NCI-H1930 (cell line): ENCODE results near the gene RHOXF2.
"Not testable (repeated sequence)": the region's sequence is repeated elsewhere in the genome, so short reads cannot be mapped to it uniquely, and the experiment has no call there.

ENCODE experiments used
- DNase-seq, 2 experiments: peaks; one replicate each; lab custom pipeline; 2025; lab: John Stamatoyannopoulos, UW

The RHOXF2 gene, protein sequence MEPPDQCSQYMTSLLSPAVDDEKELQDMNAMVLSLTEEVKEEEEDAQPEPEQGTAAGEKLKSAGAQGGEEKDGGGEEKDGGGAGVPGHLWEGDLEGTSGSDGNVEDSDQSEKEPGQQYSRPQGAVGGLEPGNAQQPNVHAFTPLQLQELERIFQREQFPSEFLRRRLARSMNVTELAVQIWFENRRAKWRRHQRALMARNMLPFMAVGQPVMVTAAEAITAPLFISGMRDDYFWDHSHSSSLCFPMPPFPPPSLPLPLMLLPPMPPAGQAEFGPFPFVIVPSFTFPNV

GRCh38 chrX:120158313-120158712 lies at the start of gene RHOXF2:
Gene RHOXF2, plus strand, starts transcription at chrX:120158613. Its CDS starts 138 bp downstream, at chrX:120158751.
- DNase-seq: not testable (repeated sequence)

GRCh38 chrX:120109378-120109777 lies 49.0 kb upstream of the RHOXF2 start:
- DNase-seq: no peak

- no peak for DNase-seq
Observed at GRCh38 chrX:120111611-120112010, 46.8 kb upstream of the RHOXF2 start.

DNA sequence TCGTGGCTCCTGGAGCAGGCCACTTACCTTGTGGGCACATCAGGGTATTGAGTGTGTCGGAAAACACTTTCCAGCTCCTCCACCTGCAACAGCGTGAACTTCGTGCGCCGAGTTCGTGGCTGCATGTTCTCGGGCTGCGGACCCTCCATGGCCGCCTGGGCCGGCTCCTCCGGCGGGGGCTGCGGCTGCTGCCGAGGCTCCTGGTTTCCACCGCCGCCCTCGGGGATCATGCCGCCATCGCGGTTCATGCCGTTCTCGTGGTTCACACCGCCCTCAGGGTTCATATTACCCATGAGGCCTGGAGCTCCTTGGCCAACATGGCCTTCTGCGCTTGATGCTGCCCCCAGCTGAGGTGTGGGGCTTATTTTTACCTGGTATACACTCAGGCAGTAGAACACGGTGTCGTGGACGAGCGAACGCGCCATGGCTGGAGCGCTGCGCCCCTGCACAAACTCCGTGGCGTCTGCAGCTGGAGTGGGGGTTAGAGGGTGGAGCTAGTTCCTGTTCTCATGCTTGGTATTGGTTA lies 42.9 kb upstream of the RHOXF2 start, which contains the start of gene RHOXF1:
RHOXF1 (minus strand) TSS at position 476 of the 526 bp plus-strand sequence; CDS start at position 425, 51 bp downstream.
- no peak for DNase-seq

DNA sequence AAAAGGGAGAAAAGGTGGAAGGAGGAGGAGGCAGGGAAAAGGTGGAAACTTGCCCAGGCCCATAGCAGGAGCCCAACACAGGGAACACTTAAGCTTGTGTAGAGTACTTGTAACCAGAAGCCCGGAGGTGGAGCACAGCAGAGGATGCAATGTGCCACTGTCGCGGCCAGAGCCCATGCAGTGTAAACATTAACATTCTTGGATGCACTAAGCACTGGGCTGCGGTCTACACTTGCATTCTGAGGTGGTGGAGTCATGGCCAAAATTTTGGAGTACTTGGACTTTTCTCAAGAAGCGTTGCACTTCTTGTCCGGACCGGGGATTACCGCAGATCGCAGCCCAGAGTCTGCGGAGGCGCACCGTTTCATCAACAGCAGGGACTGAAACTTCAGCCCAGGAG lies 38.2 kb upstream of the RHOXF2 start:
- DNase-seq: no peak

- DNase-seq: no peak
Observed at GRCh38 chrX:120125444-120125843, 33.0 kb upstream of the RHOXF2 start.

- DNase-seq: not testable (repeated sequence)
Observed at GRCh38 chrX:120128306-120128846, 30.0 kb upstream of the RHOXF2 start.

DNA sequence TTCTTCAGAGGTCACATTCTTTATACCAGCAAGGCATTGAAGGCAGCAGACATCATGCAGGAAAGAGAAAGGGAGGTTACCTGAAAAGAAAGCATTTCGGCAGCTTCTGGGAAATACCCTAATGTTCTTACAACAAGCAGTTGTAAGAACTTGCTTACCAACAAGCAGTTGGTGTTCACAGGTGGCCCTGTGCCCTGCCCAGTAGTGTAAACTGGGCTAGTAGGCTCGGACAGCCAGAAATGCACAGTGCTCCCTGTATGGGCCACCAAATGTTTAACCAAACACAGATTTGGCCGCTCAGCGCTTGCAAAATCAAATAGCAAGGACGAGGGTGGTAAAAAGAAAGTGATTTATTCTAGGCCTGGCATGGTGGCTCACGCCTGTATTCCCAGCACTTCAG lies 22.3 kb upstream of the RHOXF2 start:
- DNase-seq: no peak

GRCh38 chrX:120136840-120137239 lies 21.6 kb upstream of the RHOXF2 start:
- DNase-seq: no peak

DNA sequence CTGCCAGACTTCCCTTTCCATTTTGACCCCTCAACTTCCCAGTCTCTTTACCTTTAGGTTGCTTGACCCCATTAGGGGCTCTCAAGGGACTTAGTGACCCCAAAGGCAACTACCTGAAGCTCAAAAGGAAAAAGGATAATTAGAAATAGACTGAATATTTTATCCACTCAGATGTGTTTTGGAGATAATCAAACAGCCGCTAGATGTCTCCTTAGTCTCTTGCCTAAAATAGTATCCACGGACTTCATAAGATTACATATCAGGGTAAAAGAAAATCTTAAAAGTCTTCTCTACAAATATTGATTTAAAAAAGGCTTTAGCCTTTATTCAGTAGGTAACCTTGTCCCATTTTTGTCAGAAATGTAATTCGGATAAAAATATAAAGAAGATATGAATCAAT lies 21.0 kb upstream of the RHOXF2 start:
- no peak for DNase-seq

- peak; percentile 38 to 68 for DNase-seq
Observed at GRCh38 chrX:120140293-120140981, 18.0 kb upstream of the RHOXF2 start.

DNA sequence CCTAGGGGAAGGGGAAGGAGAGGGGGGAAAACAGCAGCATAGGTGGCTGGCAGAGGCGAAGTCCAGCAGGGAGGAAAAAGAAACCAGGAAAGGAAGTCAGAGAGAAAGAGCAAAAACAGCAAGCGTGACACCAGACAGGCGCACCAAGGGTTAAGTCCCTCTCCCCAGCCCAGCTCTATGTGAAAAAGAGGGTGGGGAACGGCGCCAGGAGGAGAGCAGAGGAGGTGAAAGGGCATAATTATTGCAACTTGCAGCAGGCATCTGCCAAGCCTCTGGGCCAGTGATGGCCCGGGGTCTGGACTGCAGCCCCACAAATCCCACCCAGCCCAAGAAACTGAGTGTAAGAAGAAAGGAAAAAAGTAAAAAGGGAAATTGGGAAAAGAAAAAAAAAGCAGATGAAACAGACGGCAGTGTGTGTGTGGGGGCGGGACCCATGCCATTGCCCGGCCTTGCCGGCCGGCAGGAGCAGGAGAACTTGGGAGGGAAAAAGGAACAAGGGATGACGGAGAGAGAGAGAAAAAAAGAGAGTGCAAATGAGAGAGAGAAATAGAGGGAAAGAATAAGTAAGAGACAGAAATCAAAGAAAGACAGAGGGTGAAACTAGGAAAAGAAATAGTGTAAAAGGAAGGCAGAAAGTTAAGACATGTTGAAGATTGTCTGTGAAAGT lies 14.1 kb upstream of the RHOXF2 start:
- DNase-seq: peak in 1 of 2 experiments; percentile 5

GRCh38 chrX:120145295-120145925 lies 13.0 kb upstream of the RHOXF2 start:
- DNase-seq: no peak

GRCh38 chrX:120146323-120146722 lies 12.1 kb upstream of the RHOXF2 start:
- not testable (repeated sequence) for DNase-seq

GRCh38 chrX:120147537-120147936 lies 10.9 kb upstream of the RHOXF2 start:
- DNase-seq: no peak

DNA sequence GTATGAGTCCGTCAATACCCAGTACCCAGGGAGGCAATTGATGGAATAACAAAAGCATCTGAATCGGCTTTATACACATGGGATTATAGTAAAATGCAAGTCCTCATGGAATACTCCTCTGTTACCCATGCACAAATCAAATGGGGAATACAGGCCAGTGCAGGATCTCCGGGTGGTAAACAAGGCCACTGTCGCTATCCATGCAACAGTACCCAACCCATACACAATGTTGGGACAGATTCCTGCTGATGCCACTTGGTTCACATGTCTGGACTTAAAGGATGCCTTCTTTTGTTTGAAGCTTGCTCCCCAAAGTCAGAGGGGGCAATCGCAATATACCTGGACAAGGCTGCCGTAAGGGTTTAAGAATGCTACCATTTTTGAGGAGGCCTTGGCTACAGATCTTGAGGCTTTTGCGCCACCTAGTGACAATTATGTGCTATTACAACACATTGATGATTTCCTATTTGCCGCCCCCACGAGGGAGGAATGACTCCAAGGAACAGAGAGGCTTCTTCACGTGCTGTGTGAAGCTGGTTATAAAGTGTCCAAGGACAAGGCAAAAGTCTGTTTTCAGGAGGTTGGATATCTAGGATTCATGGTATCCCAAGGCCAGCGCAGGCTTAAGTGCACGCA lies 8.2 kb upstream of the RHOXF2 start:
- not testable (repeated sequence) for DNase-seq

- DNase-seq: not testable (repeated sequence)
Observed at GRCh38 chrX:120159086-120159485, 673 bp downstream of the RHOXF2 start.

- not testable (repeated sequence) for DNase-seq
Observed at GRCh38 chrX:120193254-120193653, 34.8 kb downstream of the RHOXF2 start.

- not testable (repeated sequence) for DNase-seq
Observed at GRCh38 chrX:120193720-120194119, 35.3 kb downstream of the RHOXF2 start.

GRCh38 chrX:120195786-120196185 lies 37.4 kb downstream of the RHOXF2 start:
- DNase-seq: not testable (repeated sequence)

DNA sequence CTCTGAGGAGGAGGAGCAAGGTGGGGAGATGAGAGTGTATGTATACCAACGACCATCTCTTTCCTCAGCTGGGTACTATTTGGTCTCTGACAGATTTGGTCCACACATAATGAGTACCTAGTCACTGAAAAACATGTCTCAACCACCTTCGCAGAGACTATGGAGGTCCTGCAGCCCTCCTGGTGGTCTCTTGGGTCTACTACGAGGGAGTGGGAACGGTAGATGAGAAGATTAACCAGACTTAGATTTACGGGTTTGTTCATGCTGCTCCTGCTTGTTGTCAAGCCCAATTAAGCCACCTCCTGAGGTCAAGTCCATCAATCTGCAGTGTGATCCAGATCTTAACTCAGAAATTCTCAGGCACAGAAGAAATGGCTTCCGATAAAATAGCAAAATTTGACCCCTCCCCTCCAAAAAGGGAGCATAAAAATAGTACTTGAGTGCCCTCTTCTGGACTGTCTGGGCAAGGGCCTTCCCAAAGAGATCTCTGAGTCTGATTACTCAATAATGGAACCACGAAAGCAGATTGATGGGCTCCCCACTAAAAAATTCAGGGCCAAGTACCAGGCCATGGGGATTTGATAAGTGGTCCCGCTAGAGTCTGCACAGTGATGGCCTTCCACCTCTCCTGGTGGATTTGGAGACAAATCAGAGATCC lies 38.3 kb downstream of the RHOXF2 start:
- not testable (repeated sequence) for DNase-seq
